T1000 (cell line): ENCODE results near the gene FAM161B.
"Not testable (repeated sequence)": the region's sequence is repeated elsewhere in the genome, so short reads cannot be mapped to it uniquely, and the experiment has no call there.

Source experiments
- DNase-seq: peaks from one replicate; lab custom pipeline; 2025; ENCODE audit warnings: mixed read lengths; lab: John Stamatoyannopoulos, UW

FAM161B gene

DNA sequence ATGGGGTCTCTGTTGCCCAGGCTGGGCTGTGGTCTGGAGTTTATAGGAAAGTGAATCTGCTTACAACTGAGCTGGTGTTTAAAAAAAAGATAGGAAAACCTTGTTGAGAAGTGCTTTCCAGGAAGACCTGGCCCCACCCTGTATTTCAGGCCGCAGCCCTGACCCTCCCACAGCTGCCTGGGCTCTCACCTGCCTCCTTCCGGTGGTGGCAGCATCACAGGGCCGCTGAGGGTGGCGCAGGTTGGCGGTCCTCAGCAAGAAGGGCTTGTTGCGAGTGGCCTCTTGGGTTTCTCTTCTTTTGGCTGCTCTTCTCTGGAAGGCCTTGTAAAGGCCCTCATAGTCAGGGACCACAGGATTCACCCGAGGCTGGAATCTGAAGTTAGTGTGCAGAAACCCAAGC lies 7.7 kb downstream of the FAM161B start:
- no peak for DNase-seq

DNA sequence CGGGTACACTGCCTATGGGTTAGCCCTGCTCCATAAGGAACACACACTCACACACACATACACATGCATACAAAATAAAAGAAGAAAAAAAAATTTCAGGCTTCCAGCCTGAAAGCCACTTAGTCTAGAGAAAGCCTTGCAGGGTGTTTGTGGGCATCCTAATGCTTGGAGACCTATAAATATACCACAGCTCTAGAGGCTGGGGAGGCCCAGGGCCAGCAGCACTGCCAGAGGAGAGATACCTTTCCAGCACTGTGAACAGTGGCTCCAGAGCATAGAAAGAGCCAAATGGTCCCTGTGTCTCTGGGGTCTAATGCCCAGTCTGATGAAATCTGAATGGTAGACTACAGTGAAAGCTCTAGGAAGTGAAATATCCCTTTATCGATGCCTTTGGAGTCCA lies 12.9 kb downstream of the FAM161B start:
- no peak for DNase-seq

DNA sequence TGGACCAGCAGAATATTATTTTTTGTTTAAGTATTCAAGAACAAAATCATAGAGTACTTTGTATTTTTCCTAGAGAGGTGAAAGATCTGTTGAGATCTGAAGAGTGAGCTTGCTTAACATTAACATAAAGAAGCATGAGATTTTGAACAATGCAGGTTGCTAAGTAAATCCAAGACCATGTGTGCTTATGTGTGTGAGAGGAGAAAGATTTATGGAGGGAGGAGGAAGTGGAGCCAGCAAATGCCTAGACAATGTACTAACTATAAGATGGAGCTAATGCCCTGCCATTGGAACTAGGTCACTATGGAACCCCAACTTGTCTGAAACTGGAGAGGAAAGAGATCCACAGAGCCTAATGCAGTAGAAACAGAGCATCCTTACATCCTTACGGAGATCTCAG lies 13.3 kb downstream of the FAM161B start:
- DNase-seq, result no peak

DNA sequence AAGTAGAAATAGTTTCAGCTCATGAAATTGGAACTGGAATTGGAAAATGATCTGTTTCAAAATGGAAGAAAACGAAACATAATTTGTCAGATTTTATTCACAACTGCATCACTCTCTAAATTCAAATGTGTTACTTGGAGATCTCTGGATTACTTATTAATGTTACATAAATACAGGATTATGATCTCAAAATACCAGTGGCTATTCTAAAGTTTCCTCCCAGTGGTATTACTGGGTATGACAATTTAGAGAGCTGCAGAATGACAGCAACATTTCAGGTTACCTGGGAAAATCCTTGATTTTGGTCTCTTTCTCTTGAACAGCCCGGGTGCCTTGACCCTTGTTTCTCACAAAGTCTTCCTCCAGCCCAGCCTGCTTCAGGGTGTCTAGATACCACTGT lies 14.2 kb downstream of the FAM161B start:
- no peak for DNase-seq

DNA sequence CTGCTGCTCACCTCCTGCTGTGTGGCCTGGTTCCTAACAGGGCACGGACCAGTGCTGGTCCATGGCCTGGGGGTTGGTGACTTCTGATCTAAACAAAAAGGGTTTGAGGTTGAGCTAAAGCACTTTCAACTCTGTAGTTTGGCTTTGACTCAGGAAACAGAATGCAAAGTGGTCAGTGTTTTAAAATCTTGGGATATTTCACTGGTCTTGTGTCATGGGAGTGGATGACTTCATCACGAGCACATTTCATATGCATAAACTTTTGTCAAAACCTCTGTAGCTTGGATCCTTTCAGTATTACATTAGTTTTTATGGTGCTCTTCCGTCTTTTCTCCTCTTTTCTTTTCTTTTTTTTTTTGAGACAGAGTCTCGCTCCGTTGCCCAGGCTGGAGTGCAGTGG lies 25.6 kb downstream of the FAM161B start:
- no peak for DNase-seq

DNA sequence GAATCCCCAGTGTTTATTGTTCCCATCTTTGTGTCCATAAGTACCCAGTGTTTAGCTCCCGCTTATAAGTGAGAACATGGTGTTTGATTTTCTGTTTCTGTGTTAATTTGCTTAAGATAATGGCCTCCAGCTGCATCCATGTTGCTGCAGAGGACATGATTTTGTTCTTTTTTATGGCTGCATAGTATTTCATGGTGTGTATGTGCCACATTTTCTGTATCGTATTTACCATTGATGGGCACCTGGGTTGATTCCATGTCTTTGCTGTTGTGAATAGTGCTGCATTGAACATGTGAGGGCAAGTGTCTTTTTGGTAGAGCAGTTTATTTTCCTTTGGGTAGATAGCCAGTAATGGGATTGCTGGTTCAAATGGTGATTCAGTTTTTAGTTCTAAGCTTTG lies 30.4 kb downstream of the FAM161B start:
- DNase-seq, result not testable (repeated sequence)

DNA sequence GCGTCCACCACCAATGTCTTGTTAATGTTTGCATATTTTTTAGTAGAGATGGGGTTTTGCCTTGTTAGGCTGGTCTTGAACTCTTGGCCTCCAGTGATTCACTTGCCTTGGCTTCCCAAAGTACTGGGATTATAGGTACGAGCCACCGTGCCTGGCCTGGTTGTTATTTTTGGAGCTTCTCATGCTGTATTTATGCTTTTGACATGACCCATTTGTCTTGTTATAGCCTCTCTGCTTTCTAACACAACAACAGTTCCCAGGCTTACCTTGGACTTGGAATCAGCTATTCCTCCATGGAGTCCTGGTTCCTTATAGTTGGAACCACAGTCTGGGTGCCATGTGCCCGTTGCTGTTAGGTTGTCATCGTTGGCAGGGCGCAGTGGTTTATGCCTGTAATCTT lies 33.6 kb downstream of the FAM161B start:
- no peak for DNase-seq

DNA sequence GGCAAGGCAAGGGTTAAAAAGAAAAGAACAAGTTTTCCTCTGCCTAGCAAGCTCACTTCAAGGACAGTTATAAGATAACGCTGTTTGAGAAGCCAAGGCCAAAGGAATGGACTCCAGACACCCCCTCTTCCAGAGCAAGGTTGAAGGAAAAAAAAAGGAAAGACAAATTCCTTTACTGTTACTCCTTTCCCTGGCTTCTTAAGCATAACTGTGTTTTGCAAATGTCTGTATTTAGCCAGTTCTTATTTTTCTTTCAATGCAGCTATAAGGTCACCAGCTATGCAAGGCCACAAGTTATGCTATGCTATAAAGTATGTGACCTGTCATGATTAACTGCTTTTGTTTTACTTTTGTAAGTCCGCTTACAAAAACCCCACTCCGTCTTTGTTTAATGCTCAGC lies 36.6 kb downstream of the FAM161B start:
- DNase-seq, result no peak

DNA sequence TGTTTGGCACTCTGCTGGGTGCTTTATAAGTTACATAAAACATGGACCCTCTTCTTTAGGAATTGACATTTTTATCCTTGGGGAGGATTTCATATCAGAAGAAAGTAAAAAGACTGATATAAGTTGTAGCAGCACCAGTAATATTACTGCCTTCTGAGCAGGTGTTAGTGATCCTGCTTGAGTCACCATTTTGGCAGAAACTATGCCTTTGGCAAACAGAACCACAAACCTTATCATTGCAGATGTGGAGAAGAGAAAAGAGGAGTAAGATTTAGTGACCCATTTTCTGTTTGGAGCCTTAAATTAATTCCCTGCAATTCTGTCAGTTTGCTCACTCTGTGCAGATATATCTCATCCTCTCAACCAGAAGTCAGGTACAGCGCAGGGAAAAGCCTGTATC lies 40.2 kb downstream of the FAM161B start:
- DNase-seq, result no peak

DNA sequence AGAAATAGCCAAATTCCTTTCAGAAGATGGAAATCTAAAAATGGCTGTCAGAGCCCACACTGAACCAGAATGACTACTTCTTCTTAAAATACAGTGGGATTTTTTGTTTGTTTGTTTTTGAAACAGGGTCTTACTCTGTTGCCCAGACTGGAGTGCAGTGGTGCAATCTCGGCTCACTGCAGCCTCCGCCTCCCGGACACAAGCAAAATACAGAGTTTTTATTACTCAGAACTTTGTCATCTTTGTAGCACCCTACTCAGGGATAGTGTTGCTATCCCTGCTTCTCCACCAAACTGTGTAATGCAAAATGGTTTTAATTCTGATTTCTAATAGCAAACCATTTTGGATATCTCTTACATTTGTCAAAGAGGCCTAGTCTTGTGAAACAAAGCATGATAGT lies 46.9 kb downstream of the FAM161B start:
- DNase-seq, result no peak

DNA sequence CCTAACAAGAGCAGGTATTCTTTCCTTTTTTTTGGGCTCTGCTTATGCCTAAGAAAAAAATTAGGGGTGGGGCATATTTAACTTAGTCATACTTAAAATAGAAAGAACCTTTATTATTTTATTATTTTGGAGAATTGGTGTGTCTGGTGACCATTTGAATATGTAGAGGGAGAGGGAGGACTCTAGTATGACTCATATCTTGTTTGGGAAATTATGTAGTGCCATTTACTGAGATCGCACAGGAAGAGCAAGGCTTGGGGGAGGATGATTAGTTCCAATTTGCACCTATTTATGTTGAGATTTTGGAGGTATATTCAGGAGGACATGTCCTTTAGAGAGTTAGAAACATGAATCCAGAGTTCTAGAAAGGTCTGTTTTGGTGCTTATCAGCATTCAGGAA lies 53.4 kb downstream of the FAM161B start:
- no peak for DNase-seq

DNA sequence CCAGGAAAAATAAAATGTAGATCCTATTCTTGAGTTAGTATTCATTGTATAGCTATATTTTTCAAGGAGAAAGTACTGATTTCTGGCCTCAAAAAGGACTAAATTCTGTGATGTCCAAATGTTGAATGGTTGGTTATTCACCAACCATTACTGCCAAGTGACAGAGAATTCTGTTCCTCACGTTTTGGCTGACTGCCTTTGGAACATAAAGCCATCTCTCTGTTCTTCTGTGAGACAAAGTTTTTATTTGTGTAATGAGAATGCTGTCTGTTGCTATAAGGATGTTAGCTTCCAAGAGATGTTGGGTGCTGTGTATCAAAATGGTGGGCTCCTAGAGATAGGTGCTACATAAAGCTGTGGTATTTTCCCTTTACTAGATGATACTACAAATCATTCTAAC lies 54.0 kb downstream of the FAM161B start:
- no peak for DNase-seq

DNA sequence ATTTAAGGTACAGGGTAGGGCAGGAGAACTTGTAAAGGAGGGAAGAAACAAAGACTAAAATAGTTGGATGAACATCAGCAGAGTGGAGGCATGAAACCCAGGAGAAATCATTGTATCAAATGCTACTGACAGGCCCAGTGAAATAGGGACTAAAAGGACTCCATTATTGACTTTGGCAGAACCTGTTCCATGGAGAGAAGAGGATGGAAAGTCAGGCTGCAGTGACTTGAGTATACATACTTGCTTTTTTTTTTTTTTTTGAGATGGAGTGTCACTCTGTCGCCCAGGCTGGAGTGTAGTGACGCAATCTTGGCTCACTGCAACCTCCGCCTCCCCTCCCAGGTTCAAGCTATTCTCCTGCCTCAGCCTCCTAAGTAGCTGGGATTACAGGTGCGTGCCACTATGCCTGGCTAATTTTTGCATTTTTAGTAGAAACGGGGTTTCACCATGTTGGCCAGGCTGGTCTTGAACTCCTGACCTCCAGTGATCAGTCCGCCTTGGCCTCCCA lies 55.7 kb downstream of the FAM161B start:
- DNase-seq, result not testable (repeated sequence)

DNA sequence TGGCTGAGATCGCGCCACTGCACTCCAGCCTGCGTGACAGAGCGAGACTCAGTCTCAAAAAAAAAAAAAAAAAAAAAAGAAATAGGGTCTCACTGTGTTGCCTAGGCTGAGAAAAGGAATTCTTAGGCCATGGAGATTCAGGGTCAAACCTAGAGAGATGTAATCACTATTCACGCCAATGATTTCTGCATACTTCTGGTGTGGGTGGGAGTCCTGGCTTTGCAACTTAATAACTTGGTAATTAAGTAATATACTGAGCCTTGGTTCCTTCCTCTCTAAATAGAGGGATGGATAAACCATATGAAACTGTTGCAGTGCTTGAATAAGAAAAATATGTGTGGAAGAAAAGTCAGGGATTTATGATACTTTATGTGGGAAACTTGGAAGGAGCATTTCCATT lies 60.5 kb downstream of the FAM161B start:
- no peak for DNase-seq

DNA sequence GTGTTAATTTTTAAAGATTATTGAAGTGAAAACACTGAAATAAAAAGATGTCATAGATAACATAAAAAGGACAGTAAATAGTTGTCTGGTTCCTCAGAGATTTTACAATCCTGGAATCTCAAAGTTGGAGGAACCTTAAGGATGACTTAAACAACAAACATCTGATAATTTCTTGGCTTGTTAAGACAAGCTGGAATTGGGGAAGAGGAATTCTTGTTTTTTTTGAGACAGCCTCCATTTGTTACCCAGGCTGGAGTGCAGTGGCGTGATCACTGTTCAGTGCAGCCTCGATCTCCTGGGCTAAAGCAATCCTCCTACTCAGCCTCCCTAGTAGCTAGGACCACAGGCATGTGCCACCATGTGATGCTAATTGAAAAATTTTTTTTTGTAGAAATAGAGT lies 60.9 kb downstream of the FAM161B start:
- no peak for DNase-seq

DNA sequence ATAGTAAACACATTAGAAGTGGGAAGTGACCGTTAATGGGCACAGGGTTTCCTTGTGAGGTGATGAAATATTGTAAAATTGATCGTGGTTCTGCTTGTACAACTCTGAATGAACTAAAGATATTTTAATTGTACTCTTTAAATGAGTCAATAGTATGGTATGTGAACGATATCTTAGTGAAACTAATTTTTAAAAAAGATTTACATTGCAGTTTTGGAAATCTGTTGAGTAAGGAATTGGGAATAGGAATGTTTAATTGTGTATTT lies 61.5 kb downstream of the FAM161B start:
- no peak for DNase-seq

DNA sequence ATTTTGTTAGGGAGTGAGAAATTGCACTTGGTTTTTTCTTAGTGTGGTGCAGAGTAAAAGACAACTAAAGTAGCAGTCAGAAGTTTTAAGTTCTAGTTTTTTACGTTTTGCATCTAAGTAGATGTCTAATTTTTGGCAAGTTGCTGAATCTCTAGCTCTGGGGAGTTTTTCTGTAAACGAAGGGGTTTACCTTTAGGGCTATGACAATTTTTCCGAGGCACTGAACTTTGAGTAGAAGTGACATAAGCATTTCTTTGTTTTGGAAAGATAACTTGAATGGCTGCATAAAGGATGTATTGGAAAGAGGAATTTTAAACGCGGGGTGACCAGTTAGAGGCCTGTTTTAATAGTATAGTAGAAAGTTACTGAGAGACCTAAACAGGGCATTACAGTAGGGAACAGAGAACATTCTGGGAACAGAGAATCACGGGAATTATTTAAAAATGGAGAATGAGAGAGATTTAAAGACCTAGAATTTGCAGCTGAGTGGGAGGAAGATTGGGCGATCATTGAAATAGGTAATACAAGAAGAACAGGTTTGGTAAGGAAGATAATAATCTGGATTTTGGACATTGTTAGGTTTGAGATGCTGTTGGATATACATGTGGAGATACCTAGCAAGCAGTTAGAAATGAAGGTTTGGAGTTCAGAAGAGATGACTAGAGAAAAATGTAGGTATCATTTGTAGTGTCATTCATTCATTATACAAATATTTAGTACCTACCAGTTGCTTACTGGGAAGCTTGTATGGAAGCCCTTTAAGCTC lies 62.0 kb downstream of the FAM161B start:
- no peak for DNase-seq

DNA sequence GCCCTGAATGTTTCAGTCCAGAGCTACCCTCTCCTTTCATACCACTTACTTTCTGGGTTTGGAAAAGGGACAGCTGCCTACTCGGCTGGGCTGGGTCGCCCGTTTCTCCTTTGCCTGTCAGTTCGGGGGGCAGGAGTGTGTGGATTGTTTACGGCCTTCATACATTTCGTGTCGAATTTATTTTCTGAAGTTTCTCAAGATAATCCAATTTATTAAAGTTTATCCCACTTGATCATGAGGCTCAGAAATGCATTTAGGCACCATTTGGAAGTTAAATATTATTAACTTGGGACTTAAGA lies 62.6 kb downstream of the FAM161B start:
- DNase-seq, result no peak

DNA sequence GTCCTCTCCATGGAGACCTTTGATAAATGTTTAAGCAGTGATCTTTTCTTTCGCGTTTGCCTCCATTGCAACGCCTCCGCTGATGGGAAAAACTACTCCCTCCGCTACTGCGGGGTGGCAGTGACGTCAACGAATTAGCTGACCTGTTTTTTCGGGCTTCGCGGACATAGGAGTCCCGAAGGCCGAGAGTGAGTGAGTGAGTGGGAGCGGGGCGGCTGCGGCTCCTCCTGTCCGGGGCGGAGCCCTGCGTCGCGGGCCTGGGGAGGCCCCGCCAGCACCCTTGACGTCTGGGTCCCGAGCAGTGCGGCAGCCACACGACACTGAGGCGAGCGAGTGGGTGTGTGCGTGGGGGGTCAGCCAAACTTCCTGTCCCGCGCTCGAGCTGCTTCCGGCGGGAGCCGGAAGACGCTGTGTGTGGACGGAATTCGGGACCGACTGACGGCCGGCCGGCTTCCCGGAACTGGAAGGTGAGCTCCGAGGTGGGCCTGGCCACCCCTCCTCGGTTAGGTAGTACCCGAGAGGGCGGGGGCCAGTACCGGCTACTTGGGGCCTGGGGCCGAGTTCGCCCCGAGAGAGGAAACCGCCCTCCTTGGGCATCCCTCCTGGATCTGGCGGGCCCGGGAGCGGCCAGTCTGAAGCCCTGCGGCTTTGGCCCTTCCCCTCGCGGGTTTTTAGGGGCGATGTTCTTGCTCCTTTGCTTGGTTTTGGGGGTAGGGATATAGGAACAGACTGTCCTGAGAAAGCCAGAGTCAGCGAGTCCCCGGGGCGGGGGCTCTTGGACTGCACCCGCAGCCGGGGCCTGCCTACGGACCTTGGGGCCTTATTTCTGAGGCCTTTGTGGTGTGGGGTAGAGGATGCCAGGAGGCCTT lies 63.2 kb downstream of the FAM161B start, which contains the start of gene ZNF410:
TSS of gene ZNF410 (plus strand) at position 411 of the 869 bp plus-strand sequence. CDS start 5,317 bp downstream, outside the sequence.
- peak; percentile 95 for DNase-seq

DNA sequence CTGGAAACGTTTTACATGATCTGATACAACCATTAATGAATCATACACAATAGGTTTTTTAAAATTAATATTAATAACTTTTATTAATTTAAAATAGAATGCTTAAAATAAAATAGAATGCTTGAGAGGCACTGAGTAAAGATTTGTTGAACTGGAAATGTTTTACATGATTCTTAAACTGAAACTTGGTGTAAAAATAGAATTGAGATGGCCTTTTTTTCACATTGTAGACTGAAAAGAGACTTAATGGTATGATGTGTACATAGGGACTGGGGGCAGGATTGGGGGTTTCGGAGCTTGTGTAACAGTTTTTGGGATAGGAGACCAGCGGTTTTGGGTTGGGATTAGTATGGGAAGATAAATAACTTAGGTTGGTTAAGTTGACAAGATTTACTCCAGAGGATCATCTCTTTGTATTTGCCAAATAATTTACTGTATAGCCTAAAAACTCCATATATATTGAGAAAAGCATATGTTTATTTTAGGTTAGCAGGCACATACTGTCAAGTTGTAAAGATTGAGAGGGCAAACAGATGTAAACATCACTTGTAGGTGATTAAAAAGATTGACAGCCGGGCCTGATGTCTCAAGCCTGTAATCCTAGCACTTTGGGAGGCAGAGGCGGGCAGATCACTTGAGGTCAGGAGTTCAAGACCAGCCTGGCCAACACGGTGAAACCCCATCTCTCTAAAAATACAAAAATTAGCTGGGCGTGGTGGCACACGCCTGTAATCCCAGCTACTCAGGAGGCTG lies 65.3 kb downstream of the FAM161B start:
- no peak for DNase-seq
